Left lung (tissue), 8 donors: Measurements from ENCODE around the gene ZNF655. TPM values are rescaled to one million over a fixed set of nuclear protein-coding genes. Genes with fewer than 3 reads are reported as not detected.

Source experiments
- polyA plus RNA-seq, 6 donors: library from polyadenylated mRNA; unstranded; fragments of 120-200 nt; gene quantifications; one replicate each; pipeline ENCODE4 v1.2.1, GENCODE V29; 2013; ENCODE audit not compliant: insufficient read length in 6 of 6
- total RNA-seq, 2 donors: library from RNA; stranded (reverse); fragmentation: NEBNext Ultra II Directional; extraction: Animal tissue kit (Norgen Biotek cat#: 25700); gene quantifications; one replicate each; pipeline ENCODE4 v1.2.1, GENCODE V29; 2021
- donor health status: DM: no; HTN: yes; CAD: no.
- donor health status: DM: no; HTN: no; CAD: no.

ZNF655 gene
- total and polyA plus RNA-seq, 8 donors: 56.0 to 107 (median 95.0) TPM

Other genes with a start within 250 kb of the ZNF655 start
- gene ARPC1A, start 232.7 kb upstream of the ZNF655 start, total RNA-seq: 100 to 1,000 TPM; 142 to 158 TPM
- 100 to 1,000 TPM in 3 of 6 donors, 10 to 100 TPM in 3; 92.7 to 112 (median 101) TPM for gene ARPC1A, start 232.7 kb upstream of the ZNF655 start, polyA plus RNA-seq
- gene ARPC1B, start 183.9 kb upstream of the ZNF655 start, total RNA-seq: 100 to 1,000 TPM; 280 to 311 TPM
- gene ARPC1B, start 183.9 kb upstream of the ZNF655 start, polyA plus RNA-seq: 10 to 100 TPM; 37.1 to 54.2 (median 46.2) TPM
- gene PDAP1, start 150.0 kb upstream of the ZNF655 start, total RNA-seq: 10 to 100 TPM; 68.5 to 87.8 TPM
- 100 to 1,000 TPM; 121 to 150 (median 139) TPM for gene PDAP1, start 150.0 kb upstream of the ZNF655 start, polyA plus RNA-seq
- 10 to 100 TPM; 79.0 to 82.0 TPM for gene BUD31, start 149.7 kb upstream of the ZNF655 start, total RNA-seq
- gene BUD31, start 149.7 kb upstream of the ZNF655 start, polyA plus RNA-seq: 100 to 1,000 TPM in 1 of 6 donors, 10 to 100 TPM in 5; 87.1 to 103 (median 95.2) TPM
- 1 to 10 TPM; 3.5 to 4.5 TPM for gene PTCD1, start 119.8 kb upstream of the ZNF655 start, total RNA-seq
- gene PTCD1, start 119.8 kb upstream of the ZNF655 start, polyA plus RNA-seq: 1 to 10 TPM; 4.6 to 8.2 (median 7.4) TPM
- 10 to 100 TPM; 25.9 to 34.2 TPM for gene CPSF4, start 119.7 kb upstream of the ZNF655 start, total RNA-seq
- gene CPSF4, start 119.7 kb upstream of the ZNF655 start, polyA plus RNA-seq: 10 to 100 TPM; 30.7 to 43.3 (median 33.0) TPM
- 100 to 1,000 TPM; 250 to 265 TPM for gene ATP5MF, start 92.5 kb upstream of the ZNF655 start, total RNA-seq
- gene ATP5MF, start 92.5 kb upstream of the ZNF655 start, polyA plus RNA-seq: 100 to 1,000 TPM; 302 to 355 (median 329) TPM
- 10 to 100 TPM in 1 of 2 donors, 1 to 10 TPM in 1; 8.5 to 11.1 TPM for gene ZNF789, start 85.8 kb upstream of the ZNF655 start, total RNA-seq
- gene ZNF789, start 85.8 kb upstream of the ZNF655 start, polyA plus RNA-seq: 10 to 100 TPM; 47.4 to 59.5 (median 53.9) TPM
- 10 to 100 TPM; 18.6 to 28.9 TPM for gene ZNF394, start 58.4 kb upstream of the ZNF655 start, total RNA-seq
- 10 to 100 TPM; 14.9 to 18.0 (median 17.2) TPM for gene ZNF394, start 58.4 kb upstream of the ZNF655 start, polyA plus RNA-seq
- gene ZKSCAN5, start 54.0 kb upstream of the ZNF655 start, total RNA-seq: 1 to 10 TPM; 6.7 to 7.6 TPM
- 10 to 100 TPM; 15.1 to 16.2 (median 15.5) TPM for gene ZKSCAN5, start 54.0 kb upstream of the ZNF655 start, polyA plus RNA-seq
- gene FAM200A, start 6.5 kb upstream of the ZNF655 start, total RNA-seq: 1 to 10 TPM; 4.1 to 6.4 TPM
- gene FAM200A, start 6.5 kb upstream of the ZNF655 start, polyA plus RNA-seq: 10 to 100 TPM; 14.9 to 16.4 (median 15.4) TPM
- gene TMEM225B, start 39.6 kb downstream of the ZNF655 start, total RNA-seq: under 1 TPM; 0.60 to 0.93 TPM
- 1 to 10 TPM; 1.1 to 1.9 (median 1.7) TPM for gene TMEM225B, start 39.6 kb downstream of the ZNF655 start, polyA plus RNA-seq
- 10 to 100 TPM; 15.3 to 17.5 TPM for gene ZSCAN25, start 58.3 kb downstream of the ZNF655 start, total RNA-seq
- gene ZSCAN25, start 58.3 kb downstream of the ZNF655 start, polyA plus RNA-seq: 10 to 100 TPM; 17.5 to 21.3 (median 19.6) TPM
- 1 to 10 TPM; 5.7 to 6.0 TPM for gene CYP3A5, start 121.4 kb downstream of the ZNF655 start, total RNA-seq
- 10 to 100 TPM; 16.2 to 29.5 (median 22.8) TPM for gene CYP3A5, start 121.4 kb downstream of the ZNF655 start, polyA plus RNA-seq
- under 1 TPM; 0.37 to 0.41 TPM for gene CYP3A7, start 176.6 kb downstream of the ZNF655 start, total RNA-seq
- gene CYP3A7, start 176.6 kb downstream of the ZNF655 start, polyA plus RNA-seq: 1 to 10 TPM in 3 of 6 donors, under 1 TPM in 3; 0.79 to 2.9 (median 0.98) TPM
- not detected for gene CYP3A4, start 225.5 kb downstream of the ZNF655 start, total RNA-seq
- under 1 TPM; 0.17 to 0.39 (median 0.25) TPM for gene CYP3A4, start 225.5 kb downstream of the ZNF655 start, polyA plus RNA-seq